Measurements from ENCODE around the gene NCOA5. TPM values are rescaled to one million over a fixed set of nuclear protein-coding genes. Genes with fewer than 3 reads are reported as not detected.

Gene NCOA5
- total RNA-seq, 4 donors from 2014 or later = 14.7 to 21.5 (median 19.0) TPM

- Histone ChIP-seq H3K4me3 (no peak overlapping the region), H3K27me3 (peaks cover 0 to under 1% (median 0%) of the 10 kb centered on the region in 3 donors), H3K27ac (no peak overlapping the region), H3K4me1 (peaks cover 3 to 9% of the 10 kb centered on the region in 2 donors), H3K36me3 (no peaks in the 10 kb centered on the region), H3K9me3 (no peaks in the 10 kb centered on the region)
- in situ Hi-C loops (cut with MboI; ENCODE audit: low sequenced_read_pairs in 4 of 4) (no loop called here), intact Hi-C loops (cut with DNase I; ENCODE audit: low total_unique reads) (no loop called here)
- no peak for ATAC-seq
- no peak for DNase-seq
- no peak for TF ChIP-seq POLR2A (IDR thresholded peaks at IDR 0.05)
- no peak for TF ChIP-seq CTCF (IDR thresholded peaks at IDR 0.05 in 4 of 5, conservative IDR thresholded peaks at IDR 0.05 in 1 of 5)
These were observed 22.8 kb upstream of the NCOA5 start for GRCh38 chr20:46112430-46113112.

DNA sequence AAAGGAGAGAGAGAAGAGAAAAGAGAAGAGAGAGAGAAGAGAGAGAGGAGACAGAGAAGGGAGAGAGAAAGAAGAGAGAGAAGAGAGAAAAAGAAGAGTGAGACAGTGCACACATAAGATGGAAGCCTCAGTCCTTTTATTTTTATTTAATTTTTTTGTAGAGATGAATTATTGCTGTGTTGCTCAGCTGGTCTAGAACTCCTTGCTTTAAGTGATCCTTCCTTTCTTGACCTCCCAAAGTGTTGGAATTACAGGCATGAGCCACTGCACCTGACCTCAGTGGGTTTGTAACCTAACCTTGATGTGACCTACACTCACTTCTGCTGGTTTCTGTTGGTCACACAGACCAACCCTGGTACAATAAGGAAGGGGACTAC lies 22.1 kb upstream of the NCOA5 start:
- H3K36me3 ChIP-seq = no peaks in the 10 kb centered on the region
- DNase-seq (no peak), ATAC-seq (no peak)
- TF ChIP-seq POLR2A (IDR thresholded peaks at IDR 0.05) = no peak
- TF ChIP-seq CTCF (IDR thresholded peaks at IDR 0.05 in 4 of 5, conservative IDR thresholded peaks at IDR 0.05 in 1 of 5) = no peak
- no peaks in the 10 kb centered on the region for H3K9me3 ChIP-seq
- H3K4me1 ChIP-seq = peaks cover 0 to 2% of the 10 kb centered on the region in 2 donors
- in situ Hi-C loops (cut with MboI; ENCODE audit: low sequenced_read_pairs in 4 of 4) = no loop called here
- intact Hi-C loops (cut with DNase I; ENCODE audit: low total_unique reads) = no loop called here
- peaks cover 0 to 8% (median 0%) of the 10 kb centered on the region in 3 donors for H3K27me3 ChIP-seq
- H3K27ac ChIP-seq = no peak overlapping the region
- H3K4me3 ChIP-seq = no peak overlapping the region

GRCh38 chr20:46111028-46111835 lies 21.5 kb upstream of the NCOA5 start:
- Histone ChIP-seq H3K27ac (no peak overlapping the region), H3K36me3 (no peaks in the 10 kb centered on the region), H3K4me1 (no peaks in the 10 kb centered on the region), H3K4me3 (no peak overlapping the region), H3K9me3 (no peaks in the 10 kb centered on the region), H3K27me3 (peaks cover 0 to 13% (median 3%) of the 10 kb centered on the region in 3 donors)
- in situ Hi-C loops (cut with MboI; ENCODE audit: low sequenced_read_pairs in 4 of 4) (no loop called here), intact Hi-C loops (cut with DNase I; ENCODE audit: low total_unique reads) (no loop called here)
- TF ChIP-seq POLR2A (IDR thresholded peaks at IDR 0.05) (no peak), CTCF (IDR thresholded peaks at IDR 0.05 in 4 of 5, conservative IDR thresholded peaks at IDR 0.05 in 1 of 5) (no peak)
- ATAC-seq (no peak), DNase-seq (peak; percentile 25 to 33)

GRCh38 chr20:46108976-46109375 lies 19.2 kb upstream of the NCOA5 start:
- in situ Hi-C loops (cut with MboI; ENCODE audit: low sequenced_read_pairs in 4 of 4) = no loop called here
- Histone ChIP-seq H3K27me3 (peaks cover 3 to 19% (median 7%) of the 10 kb centered on the region in 3 donors), H3K36me3 (no peaks in the 10 kb centered on the region), H3K4me3 (no peak overlapping the region), H3K27ac (no peak overlapping the region), H3K4me1 (no peaks in the 10 kb centered on the region), H3K9me3 (no peaks in the 10 kb centered on the region)
- intact Hi-C loops (cut with DNase I; ENCODE audit: low total_unique reads) = no loop called here
- DNase-seq = no peak
- ATAC-seq = no peak
- TF ChIP-seq CTCF (IDR thresholded peaks at IDR 0.05 in 4 of 5, conservative IDR thresholded peaks at IDR 0.05 in 1 of 5) = no peak
- TF ChIP-seq POLR2A (IDR thresholded peaks at IDR 0.05) = no peak
